PC-3 (cell line): Measurements from ENCODE around the gene ABCC9.

Experiments used
- EZH2 ChIP-seq: fragments of 300-600 bp; sonication (generic); IDR thresholded peaks from one replicate; pipeline ENCODE4 v1.6.1; 2017; ENCODE audit warnings: antibody characterized with exemption, mild to moderate bottlenecking, low read length; ENCODE audit not compliant: unreplicated experiment
- EZH2phosphoT487 ChIP-seq: fragments of 300-600 bp; sonication (generic); IDR thresholded peaks from 2 replicates; pipeline ENCODE4 v1.6.1; 2018; ENCODE audit warnings: mild to moderate bottlenecking, antibody characterized with exemption, low read length, borderline replicate concordance
- TF ChIP-seq, protein P1 (sequence below): fragments of 300-600 bp; sonication (generic); conservative IDR thresholded peaks from 2 replicates; pipeline ENCODE4 v1.5.1; 2017; ENCODE audit warnings: antibody characterized with exemption, low read depth, mild to moderate bottlenecking, low read length

DNA sequence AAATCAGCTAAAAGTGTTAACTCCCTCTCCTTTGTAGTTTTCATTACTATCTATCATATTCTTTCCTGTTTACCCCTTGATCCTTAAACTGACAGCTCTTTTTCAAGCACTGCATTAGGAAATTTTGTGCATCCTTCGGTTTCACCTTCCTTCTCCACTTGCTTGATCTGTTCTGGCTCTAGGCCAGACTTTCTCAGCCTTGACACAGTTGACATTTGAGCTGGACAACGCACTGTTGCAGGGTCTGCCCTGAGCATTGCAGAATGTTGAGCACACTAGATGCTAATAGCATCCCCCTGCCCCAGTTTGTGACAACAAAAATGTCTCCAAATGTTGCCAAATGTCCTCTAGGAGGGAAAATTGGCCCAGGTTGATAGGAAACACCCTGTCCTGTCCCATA is 91.3 kb downstream of the ABCC9 start:
- TF ChIP-seq, protein P1, sequence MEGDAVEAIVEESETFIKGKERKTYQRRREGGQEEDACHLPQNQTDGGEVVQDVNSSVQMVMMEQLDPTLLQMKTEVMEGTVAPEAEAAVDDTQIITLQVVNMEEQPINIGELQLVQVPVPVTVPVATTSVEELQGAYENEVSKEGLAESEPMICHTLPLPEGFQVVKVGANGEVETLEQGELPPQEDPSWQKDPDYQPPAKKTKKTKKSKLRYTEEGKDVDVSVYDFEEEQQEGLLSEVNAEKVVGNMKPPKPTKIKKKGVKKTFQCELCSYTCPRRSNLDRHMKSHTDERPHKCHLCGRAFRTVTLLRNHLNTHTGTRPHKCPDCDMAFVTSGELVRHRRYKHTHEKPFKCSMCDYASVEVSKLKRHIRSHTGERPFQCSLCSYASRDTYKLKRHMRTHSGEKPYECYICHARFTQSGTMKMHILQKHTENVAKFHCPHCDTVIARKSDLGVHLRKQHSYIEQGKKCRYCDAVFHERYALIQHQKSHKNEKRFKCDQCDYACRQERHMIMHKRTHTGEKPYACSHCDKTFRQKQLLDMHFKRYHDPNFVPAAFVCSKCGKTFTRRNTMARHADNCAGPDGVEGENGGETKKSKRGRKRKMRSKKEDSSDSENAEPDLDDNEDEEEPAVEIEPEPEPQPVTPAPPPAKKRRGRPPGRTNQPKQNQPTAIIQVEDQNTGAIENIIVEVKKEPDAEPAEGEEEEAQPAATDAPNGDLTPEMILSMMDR = no peak
- TF ChIP-seq EZH2 = no peak
- no peak for TF ChIP-seq EZH2phosphoT487
